Right lobe of liver (tissue), 4 donors: ENCODE results near the gene STAC3.

ENCODE experiments used
- POLR2A ChIP-seq: fragments of 450-650 bp; IDR thresholded peaks from one replicate; pipeline ENCODE4 v1.6.1; 2017; ENCODE audit warnings: antibody characterized with exemption, mild to moderate bottlenecking
- TF ChIP-seq, protein P1 (sequence below), 4 donors: fragments of 200-600 bp in 3 of 4; fragments of 450-650 bp in 1 of 4; IDR thresholded peaks; one replicate each; pipeline versions ENCODE4 v1.5.1 to v1.8.0; 2016 to 2022; ENCODE audit warnings: antibody characterized with exemption in 4 of 4, mild to moderate bottlenecking in 2 of 4
- donor health status: DM: no; HTN: no; CAD: no.
- donor health status: DM: no; HTN: no; CAD: no.
- donor health status: DM: no; HTN: yes; CAD: no.

DNA sequence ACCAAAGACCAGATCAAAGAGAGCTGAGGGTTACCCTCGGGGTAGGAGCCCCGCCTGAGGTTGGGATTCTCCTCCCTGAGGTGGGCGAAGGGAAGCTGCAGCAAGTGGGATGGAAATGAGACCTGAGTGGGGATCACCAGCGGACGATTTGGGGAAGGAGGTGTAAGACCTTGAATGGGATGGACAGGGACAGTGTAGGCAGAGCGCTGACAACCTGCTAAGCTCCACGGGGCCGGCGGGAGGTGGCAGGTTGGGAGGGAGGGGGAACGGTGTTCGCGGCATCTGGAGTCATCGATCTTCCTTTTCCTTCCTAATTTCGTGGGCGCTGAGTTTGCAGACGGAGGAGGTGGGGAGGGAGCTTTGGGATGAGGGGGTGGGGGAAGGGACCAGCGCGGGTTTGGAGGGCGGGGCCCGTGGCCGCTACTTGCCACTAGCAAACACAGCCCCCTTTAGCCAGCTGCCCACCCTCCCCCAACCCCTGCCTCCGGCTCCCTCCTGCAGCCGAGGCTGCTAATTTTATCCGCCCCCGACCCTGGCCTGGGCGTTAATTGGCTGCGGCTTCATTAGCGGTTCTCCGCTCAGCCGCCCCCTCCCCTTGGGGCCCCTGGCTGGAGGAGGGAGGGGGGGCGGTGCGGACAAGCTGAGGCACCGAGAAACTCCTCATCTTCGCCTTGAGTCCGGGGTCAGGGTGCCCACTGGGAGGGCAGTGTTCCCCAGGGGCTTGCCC is 24.2 kb downstream of the STAC3 start:
- TF ChIP-seq POLR2A, result no peak
- TF ChIP-seq, protein P1, sequence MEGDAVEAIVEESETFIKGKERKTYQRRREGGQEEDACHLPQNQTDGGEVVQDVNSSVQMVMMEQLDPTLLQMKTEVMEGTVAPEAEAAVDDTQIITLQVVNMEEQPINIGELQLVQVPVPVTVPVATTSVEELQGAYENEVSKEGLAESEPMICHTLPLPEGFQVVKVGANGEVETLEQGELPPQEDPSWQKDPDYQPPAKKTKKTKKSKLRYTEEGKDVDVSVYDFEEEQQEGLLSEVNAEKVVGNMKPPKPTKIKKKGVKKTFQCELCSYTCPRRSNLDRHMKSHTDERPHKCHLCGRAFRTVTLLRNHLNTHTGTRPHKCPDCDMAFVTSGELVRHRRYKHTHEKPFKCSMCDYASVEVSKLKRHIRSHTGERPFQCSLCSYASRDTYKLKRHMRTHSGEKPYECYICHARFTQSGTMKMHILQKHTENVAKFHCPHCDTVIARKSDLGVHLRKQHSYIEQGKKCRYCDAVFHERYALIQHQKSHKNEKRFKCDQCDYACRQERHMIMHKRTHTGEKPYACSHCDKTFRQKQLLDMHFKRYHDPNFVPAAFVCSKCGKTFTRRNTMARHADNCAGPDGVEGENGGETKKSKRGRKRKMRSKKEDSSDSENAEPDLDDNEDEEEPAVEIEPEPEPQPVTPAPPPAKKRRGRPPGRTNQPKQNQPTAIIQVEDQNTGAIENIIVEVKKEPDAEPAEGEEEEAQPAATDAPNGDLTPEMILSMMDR (IDR thresholded peaks at IDR 0.05), result no peak
